ENCODE measurements around the gene LTO1. TPM values are rescaled to one million over a fixed set of nuclear protein-coding genes. Genes with fewer than 3 reads are reported as not detected.
A peak's percentile ranks its signal among the peaks of the same experiment; 100 is the strongest.

LTO1 gene
- total and polyA plus RNA-seq, 2 of the 13 experiments (the other 11 are each of a cell fraction or from before 2014, with no cell fraction given) = 11.8 to 15.0 TPM

DNA sequence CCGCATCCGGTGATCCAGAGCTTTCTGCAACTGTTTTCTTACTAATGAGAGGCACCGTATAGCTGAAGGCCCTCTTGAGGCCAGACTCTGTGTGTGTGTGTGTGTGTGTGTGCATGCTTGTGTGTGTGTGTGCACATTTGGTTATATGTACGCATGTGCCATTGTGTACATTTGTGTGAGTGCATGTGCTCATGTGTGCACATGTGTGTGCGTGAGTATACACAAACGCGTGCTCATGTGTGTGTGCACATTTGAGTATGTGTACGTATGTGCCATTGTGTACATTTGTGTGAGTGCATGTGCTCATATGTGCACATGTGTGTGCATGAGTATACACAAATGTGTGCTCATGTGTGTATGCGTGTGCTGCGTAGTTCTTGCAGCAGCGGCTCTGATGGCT, 40.9 kb upstream of the LTO1 start:
- Histone ChIP-seq H4K20me1 (ENCODE audit: insufficient read depth, low read length) (no peaks in the 10 kb centered on the region), H3K27ac (ENCODE audit: extremely low read length, insufficient read depth, low read length) (no peak overlapping the region), H3K9me3 (ENCODE audit: low read length) (no peaks in the 10 kb centered on the region), H3K9ac (ENCODE audit: insufficient read depth, low read depth, low read length) (no peak overlapping the region), H3K36me3 (replicated peaks in 1 of 2; ENCODE audit: control insufficient read depth in 1 of 2, insufficient read depth in 2 of 2, low read length in 2 of 2) (no peaks in the 10 kb centered on the region), H3K4me2 (ENCODE audit: low read depth, low read length) (no peak overlapping the region), H3K4me1 (ENCODE audit: insufficient read depth, low read length) (no peaks in the 10 kb centered on the region), H3K27me3 (ENCODE audit: control insufficient read depth in 1 of 2, insufficient read depth in 2 of 2, low read length in 2 of 2) (peaks cover 2 to 37% of the 10 kb centered on the region in 2 experiments; a peak in 4 of 5 replicates), H2AFZ (ENCODE audit: low read length) (no peak overlapping the region), H3K79me2 (ENCODE audit: insufficient read depth, low read length) (no peaks in the 10 kb centered on the region), H3K4me3 (replicated peaks in 1 of 3; ENCODE audit: insufficient read depth in 1 of 3, low read depth in 2 of 3, low read length in 3 of 3) (no peak overlapping the region)
- DNase-seq (ENCODE audit: low spot score) = no peak
- no peak for FAIRE-seq
- no peak for ATAC-seq
- WGBS (ENCODE audit: low lambda C conversion rate) = 86% methylated on average over 10 of the region's 11 CpGs
- CTCF ChIA-PET (ENCODE audit: low intra/inter-chr PET ratio, low total read pairs) = no interaction called here
- TF ChIP-seq, protein P1, sequence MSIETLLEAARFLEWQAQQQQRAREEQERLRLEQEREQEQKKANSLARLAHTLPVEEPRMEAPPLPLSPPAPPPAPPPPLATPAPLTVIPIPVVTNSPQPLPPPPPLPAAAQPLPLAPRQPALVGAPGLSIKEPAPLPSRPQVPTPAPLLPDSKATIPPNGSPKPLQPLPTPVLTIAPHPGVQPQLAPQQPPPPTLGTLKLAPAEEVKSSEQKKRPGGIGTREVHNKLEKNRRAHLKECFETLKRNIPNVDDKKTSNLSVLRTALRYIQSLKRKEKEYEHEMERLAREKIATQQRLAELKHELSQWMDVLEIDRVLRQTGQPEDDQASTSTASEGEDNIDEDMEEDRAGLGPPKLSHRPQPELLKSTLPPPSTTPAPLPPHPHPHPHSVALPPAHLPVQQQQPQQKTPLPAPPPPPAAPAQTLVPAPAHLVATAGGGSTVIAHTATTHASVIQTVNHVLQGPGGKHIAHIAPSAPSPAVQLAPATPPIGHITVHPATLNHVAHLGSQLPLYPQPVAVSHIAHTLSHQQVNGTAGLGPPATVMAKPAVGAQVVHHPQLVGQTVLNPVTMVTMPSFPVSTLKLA (IDR thresholded peaks at IDR 0.05) = peak; percentile 90
- TF ChIP-seq SSRP1 (CRISPR knock-in tag; IDR thresholded peaks at IDR 0.05) = no peak
- BruUV-seq (replicated peaks) = no TSS peak
- intact Hi-C loops (cut with micrococcal nuclease; ENCODE audit: unreplicated experiment) (no loop called here), in situ Hi-C loops (cut with HindIII; ENCODE audit: extremely low pct_ligation_motif_present, low pct_unique_long_range_greater_than_20kb) (loop anchor here (10.0 kb wide), 1 partner anchor 479 kb away; no protein-coding TSS in a partner anchor)
- POLR2A ChIA-PET = no interaction called here

DNA sequence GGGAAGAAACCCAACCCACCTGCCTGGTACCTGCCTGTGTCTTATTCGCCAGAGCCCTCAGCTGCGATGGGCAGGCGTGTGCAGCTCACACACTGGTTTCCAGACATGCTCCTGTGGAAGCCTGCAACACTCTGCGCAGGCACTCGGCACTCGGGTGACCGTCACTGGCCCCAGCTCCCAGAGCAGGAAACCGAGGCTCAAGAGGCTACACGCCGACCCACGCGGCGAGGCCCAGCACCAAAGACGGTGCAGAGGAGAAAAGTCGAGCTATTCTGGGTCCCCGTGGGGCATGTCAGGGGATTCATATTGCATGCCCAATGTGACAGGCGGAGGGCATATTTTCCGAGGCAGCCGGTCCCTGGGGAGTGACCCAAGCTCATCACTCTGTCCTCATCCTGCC, 40.3 kb upstream of the LTO1 start:
- Histone ChIP-seq H3K4me1 (ENCODE audit: insufficient read depth, low read length) (no peaks in the 10 kb centered on the region), H2AFZ (ENCODE audit: low read length) (no peak overlapping the region), H3K27ac (ENCODE audit: extremely low read length, insufficient read depth, low read length) (no peak overlapping the region), H3K4me2 (ENCODE audit: low read depth, low read length) (no peak overlapping the region), H4K20me1 (ENCODE audit: insufficient read depth, low read length) (no peaks in the 10 kb centered on the region), H3K4me3 (replicated peaks in 1 of 3; ENCODE audit: insufficient read depth in 1 of 3, low read depth in 2 of 3, low read length in 3 of 3) (no peak overlapping the region), H3K9ac (ENCODE audit: insufficient read depth, low read depth, low read length) (no peak overlapping the region), H3K36me3 (replicated peaks in 1 of 2; ENCODE audit: control insufficient read depth in 1 of 2, insufficient read depth in 2 of 2, low read length in 2 of 2) (no peaks in the 10 kb centered on the region), H3K9me3 (ENCODE audit: low read length) (no peaks in the 10 kb centered on the region), H3K27me3 (ENCODE audit: control insufficient read depth in 1 of 2, insufficient read depth in 2 of 2, low read length in 2 of 2) (peaks cover 0 to 30% of the 10 kb centered on the region in 2 experiments; a peak in 4 of 5 replicates), H3K79me2 (ENCODE audit: insufficient read depth, low read length) (no peaks in the 10 kb centered on the region)
- FAIRE-seq (no peak), ATAC-seq (no peak), DNase-seq (ENCODE audit: low spot score) (no peak)
- CTCF ChIA-PET (ENCODE audit: low intra/inter-chr PET ratio, low total read pairs) = no interaction called here
- 67% methylated on average over 11 of the region's 19 CpGs for WGBS (ENCODE audit: low lambda C conversion rate)
- in situ Hi-C loops (cut with HindIII; ENCODE audit: extremely low pct_ligation_motif_present, low pct_unique_long_range_greater_than_20kb) = loop anchor here (10.0 kb wide), 1 partner anchor 479 kb away; no protein-coding TSS in a partner anchor
- intact Hi-C loops (cut with micrococcal nuclease; ENCODE audit: unreplicated experiment) = no loop called here
- POLR2A ChIA-PET = no interaction called here
- no TSS peak for BruUV-seq (replicated peaks)
- TF ChIP-seq NFKBIZ (CRISPR knock-in tag; IDR thresholded peaks at IDR 0.05) (no peak), ZMYM2 (CRISPR knock-in tag; IDR thresholded peaks at IDR 0.05) (no peak), SP5 (CRISPR knock-in tag; IDR thresholded peaks at IDR 0.05; ENCODE audit: borderline replicate concordance, low read depth) (no peak), ZNF572 (CRISPR knock-in tag; IDR thresholded peaks at IDR 0.05) (no peak), EHMT2 (IDR thresholded peaks at IDR 0.05; ENCODE audit: borderline replicate concordance, low read depth, low read length) (no peak), PTBP1 (IDR thresholded peaks at IDR 0.05; ENCODE audit: low read depth, low read length, poor library complexity, severe bottlenecking) (no peak)
- TF ChIP-seq, protein P2, sequence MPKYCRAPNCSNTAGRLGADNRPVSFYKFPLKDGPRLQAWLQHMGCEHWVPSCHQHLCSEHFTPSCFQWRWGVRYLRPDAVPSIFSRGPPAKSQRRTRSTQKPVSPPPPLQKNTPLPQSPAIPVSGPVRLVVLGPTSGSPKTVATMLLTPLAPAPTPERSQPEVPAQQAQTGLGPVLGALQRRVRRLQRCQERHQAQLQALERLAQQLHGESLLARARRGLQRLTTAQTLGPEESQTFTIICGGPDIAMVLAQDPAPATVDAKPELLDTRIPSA (CRISPR knock-in tag; IDR thresholded peaks at IDR 0.05; ENCODE audit: borderline replicate concordance) = no peak
- TF ChIP-seq, protein P3, sequence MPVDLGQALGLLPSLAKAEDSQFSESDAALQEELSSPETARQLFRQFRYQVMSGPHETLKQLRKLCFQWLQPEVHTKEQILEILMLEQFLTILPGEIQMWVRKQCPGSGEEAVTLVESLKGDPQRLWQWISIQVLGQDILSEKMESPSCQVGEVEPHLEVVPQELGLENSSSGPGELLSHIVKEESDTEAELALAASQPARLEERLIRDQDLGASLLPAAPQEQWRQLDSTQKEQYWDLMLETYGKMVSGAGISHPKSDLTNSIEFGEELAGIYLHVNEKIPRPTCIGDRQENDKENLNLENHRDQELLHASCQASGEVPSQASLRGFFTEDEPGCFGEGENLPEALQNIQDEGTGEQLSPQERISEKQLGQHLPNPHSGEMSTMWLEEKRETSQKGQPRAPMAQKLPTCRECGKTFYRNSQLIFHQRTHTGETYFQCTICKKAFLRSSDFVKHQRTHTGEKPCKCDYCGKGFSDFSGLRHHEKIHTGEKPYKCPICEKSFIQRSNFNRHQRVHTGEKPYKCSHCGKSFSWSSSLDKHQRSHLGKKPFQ (CRISPR knock-in tag; IDR thresholded peaks at IDR 0.05; ENCODE audit: insufficient replicate concordance) = no peak

All from HepG2 (cell line).